K562 (cell line): Measurements from ENCODE around the gene CTDSP1. TPM values are rescaled to one million over a fixed set of nuclear protein-coding genes. Genes with fewer than 3 reads are reported as not detected.

ENCODE experiments used
- ARID3A ChIP-seq: IDR thresholded peaks from 2 replicates; pipeline ENCODE4 v1.6.1; 2012; ENCODE audit warnings: low read depth, low read length, improper control_type of control experiment, borderline replicate concordance
- ATF1 ChIP-seq, 2 experiments: fragments of 450-650 bp in 1 of 2; IDR thresholded peaks; 2 replicates each; pipeline ENCODE4 v1.6.1; 2016; ENCODE audit warnings: missing compliant biosample characterization in 1 of 2, missing genetic modification characterization in 1 of 2
- CBFB ChIP-seq: sonication (generic); formaldehyde crosslinking; IDR thresholded peaks from 2 replicates; pipeline ENCODE4 v1.4.0; 2020; ENCODE audit warnings: mild to moderate bottlenecking, missing genetic modification reagents
- CGGBP1 ChIP-seq: fragments of 250-450 bp; sonication (Bioruptor Pico); IDR thresholded peaks from 2 replicates; pipeline ENCODE4 v1.9.0; 2021; ENCODE audit warnings: mild to moderate bottlenecking
- DDX20 ChIP-seq: fragments of 450-650 bp; IDR thresholded peaks from 2 replicates; pipeline ENCODE4 v1.6.1; 2016; ENCODE audit warnings: missing genetic modification characterization, low read depth, mild to moderate bottlenecking, missing compliant biosample characterization, moderate library complexity
- EGR1 ChIP-seq: fragments of 450-650 bp; conservative IDR thresholded peaks from 2 replicates; pipeline ENCODE4 v1.6.1; 2017; ENCODE audit warnings: mild to moderate bottlenecking
- MIER1 ChIP-seq: fragments of 450-650 bp; IDR thresholded peaks from 2 replicates; pipeline ENCODE4 v1.6.1; 2016; ENCODE audit warnings: antibody characterized with exemption, mild to moderate bottlenecking, low read depth
- NRF1 ChIP-seq, 2 experiments: fragments of 450-650 bp; IDR thresholded peaks in 1 of 2; conservative IDR thresholded peaks in 1 of 2; 2 replicates each; pipeline ENCODE4 v1.6.1; 2014; ENCODE audit warnings: mild to moderate bottlenecking in 2 of 2
- OTX1 ChIP-seq: fragments of 450-650 bp; formaldehyde crosslinking; IDR thresholded peaks from 2 replicates; pipeline ENCODE4 v1.4.0; 2022; ENCODE audit warnings: mild to moderate bottlenecking
- PCBP2 ChIP-seq: fragments of 200-400 bp; formaldehyde crosslinking; IDR thresholded peaks from 2 replicates; pipeline ENCODE4 v1.6.1; 2018; ENCODE audit warnings: low read length, low read depth, mild to moderate bottlenecking, moderate library complexity; ENCODE audit not compliant: poor library complexity, severe bottlenecking
- RFX7 ChIP-seq: fragments of 250-450 bp; sonication (Bioruptor Pico); IDR thresholded peaks from 2 replicates; pipeline ENCODE4 v1.5.1; 2021; ENCODE audit warnings: mild to moderate bottlenecking
- SRSF9 ChIP-seq: fragments of 200-400 bp; formaldehyde crosslinking; IDR thresholded peaks from 2 replicates; pipeline ENCODE4 v1.6.1; 2017; ENCODE audit warnings: low read depth, low read length, borderline replicate concordance
- TCF7 ChIP-seq: sonication (generic); IDR thresholded peaks from 2 replicates; pipeline ENCODE4 v1.6.1; 2016; ENCODE audit warnings: antibody characterized with exemption, borderline replicate concordance
- TEAD4 ChIP-seq, 2 experiments: sonication (generic) in 1 of 2; formaldehyde crosslinking in 1 of 2; IDR thresholded peaks; 2 replicates each; pipeline versions ENCODE4 v1.6.1 to v1.8.0; 2012 to 2022; ENCODE audit warnings: borderline replicate concordance in 1 of 2, inconsistent platforms in 1 of 2, low read length in 1 of 2, mild to moderate bottlenecking in 1 of 2, missing genetic modification reagents in 1 of 2
- TRIM28 ChIP-seq: fragments of 450-650 bp; IDR thresholded peaks from 2 replicates; pipeline ENCODE4 v1.6.1; 2017
- TSHZ1 ChIP-seq: fragments of 250-450 bp; sonication (Bioruptor Pico); IDR thresholded peaks from 2 replicates; pipeline ENCODE4 v1.4.0; 2020; ENCODE audit warnings: mild to moderate bottlenecking, moderate library complexity
- XRCC4 ChIP-seq: IDR thresholded peaks from one replicate; pipeline ENCODE4 v1.6.1; 2011; ENCODE audit not compliant: insufficient read depth, insufficient read length; ENCODE audit errors: extremely low read depth
- ZNF146 ChIP-seq: IDR thresholded peaks from one replicate; pipeline ENCODE4 v1.6.1; 2018; ENCODE audit warnings: missing compliant biosample characterization; ENCODE audit not compliant: unreplicated experiment
- ZNF217 ChIP-seq: sonication (generic); formaldehyde crosslinking; IDR thresholded peaks from 2 replicates; pipeline ENCODE4 v1.8.0; 2022; ENCODE audit warnings: mild to moderate bottlenecking, missing genetic modification reagents
- polyA plus RNA-seq, 8 experiments: library from polyadenylated mRNA; depleted of rRNA in 4 of 8; stranded (reverse) in 5 of 8; unstranded in 3 of 8; fragments of >200 nt; fragmentation: Nextera tagmentation in 2 of 8; fragmentation: Illumina TruSeq in 1 of 8; extraction: Ambion mirVana in 2 of 8; extraction: Trizol in 1 of 8; gene quantifications; 2 replicates each; pipeline versions ENCODE4 v1.2.1 to v1.2.3, GENCODE V29; 2011 to 2014; ENCODE audit warnings: inconsistent platforms in 1 of 8, missing spikeins in 1 of 8
- total RNA-seq, 7 experiments: library from RNA; depleted of rRNA in 6 of 7; stranded (reverse); fragments of >200 nt in 6 of 7; fragmentation: Illumina TruSeq in 2 of 7; extraction: Trizol in 2 of 7; gene quantifications; 2 replicates each; pipeline versions ENCODE4 v1.2.1 to v1.2.3, GENCODE V29; 2011 to 2021; ENCODE audit warnings: low replicate concordance in 1 of 7
- TF ChIP-seq, protein P1 (sequence below): fragments of 450-650 bp; IDR thresholded peaks from 2 replicates; pipeline ENCODE4 v1.6.1; 2016; ENCODE audit warnings: low read depth, mild to moderate bottlenecking, moderate library complexity
- TF ChIP-seq, protein P2 (sequence below): fragments of 450-650 bp; IDR thresholded peaks from one replicate; pipeline ENCODE4 v1.6.1; 2018; ENCODE audit warnings: mild to moderate bottlenecking, moderate library complexity; ENCODE audit not compliant: partially characterized antibody

CTDSP1 gene
- total and polyA plus RNA-seq, 9 of the 15 experiments (the other 6 are each of a cell fraction or from before 2014, with no cell fraction given) = 2.4 to 74.8 (median 45.8) TPM

GRCh38 chr2:218397820-218398436 lies 1.7 kb upstream of the CTDSP1 start (continued):
- TF ChIP-seq TSHZ1 (CRISPR knock-in tag) (no peak), DDX20 (no peak), ZNF217 (CRISPR knock-in tag) (no peak), NRF1 (conservative IDR thresholded peaks at IDR 0.05 in 1 of 2, IDR thresholded peaks at IDR 0.05 in 1 of 2) (peak in 1 of 2 experiments; percentile 16; a peak in 1 of 4 replicates), SRSF9 (no peak), TCF7 (no peak), ATF1 (CRISPR knock-in tag; IDR thresholded peaks at IDR 0.05) (no peak), ATF1 (tag; IDR thresholded peaks at IDR 0.05) (peak; percentile 54), TRIM28 (no peak), OTX1 (CRISPR knock-in tag) (no peak), EGR1 (no peak; the same call in 1 of the 2 replicates), ARID3A (no peak), ZNF146 (no peak), PCBP2 (no peak), TEAD4 (IDR thresholded peaks at IDR 0.05; ENCODE audit: low read length) (peak; percentile 36), TEAD4 (CRISPR knock-in tag; IDR thresholded peaks at IDR 0.05; ENCODE audit: borderline replicate concordance) (no peak), XRCC4 (no peak), CBFB (0 out of 2 replicates have a peak, but pooled peaks have one; percentile 21), MIER1 (no peak; the same call in 1 of the 2 replicates), CGGBP1 (CRISPR knock-in tag) (no peak), RFX7 (CRISPR knock-in tag) (peak; percentile 52; the same call in 1 of the 2 replicates)
- TF ChIP-seq, protein P1, sequence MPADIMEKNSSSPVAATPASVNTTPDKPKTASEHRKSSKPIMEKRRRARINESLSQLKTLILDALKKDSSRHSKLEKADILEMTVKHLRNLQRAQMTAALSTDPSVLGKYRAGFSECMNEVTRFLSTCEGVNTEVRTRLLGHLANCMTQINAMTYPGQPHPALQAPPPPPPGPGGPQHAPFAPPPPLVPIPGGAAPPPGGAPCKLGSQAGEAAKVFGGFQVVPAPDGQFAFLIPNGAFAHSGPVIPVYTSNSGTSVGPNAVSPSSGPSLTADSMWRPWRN = no peak
- TF ChIP-seq, protein P2, sequence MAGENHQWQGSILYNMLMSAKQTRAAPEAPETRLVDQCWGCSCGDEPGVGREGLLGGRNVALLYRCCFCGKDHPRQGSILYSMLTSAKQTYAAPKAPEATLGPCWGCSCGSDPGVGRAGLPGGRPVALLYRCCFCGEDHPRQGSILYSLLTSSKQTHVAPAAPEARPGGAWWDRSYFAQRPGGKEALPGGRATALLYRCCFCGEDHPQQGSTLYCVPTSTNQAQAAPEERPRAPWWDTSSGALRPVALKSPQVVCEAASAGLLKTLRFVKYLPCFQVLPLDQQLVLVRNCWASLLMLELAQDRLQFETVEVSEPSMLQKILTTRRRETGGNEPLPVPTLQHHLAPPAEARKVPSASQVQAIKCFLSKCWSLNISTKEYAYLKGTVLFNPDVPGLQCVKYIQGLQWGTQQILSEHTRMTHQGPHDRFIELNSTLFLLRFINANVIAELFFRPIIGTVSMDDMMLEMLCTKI = no peak
